GOT3 (cell line): ENCODE data around the gene TENM4.

Source experiments
- DNase-seq: peaks from one replicate; lab custom pipeline; 2025; ENCODE audit warnings: mixed read lengths; lab: John Stamatoyannopoulos, UW

The TENM4 gene

GRCh38 chr11:79418241-79418640 lies 22.6 kb downstream of the TENM4 start:
- no peak for DNase-seq

- DNase-seq = no peak
Measured at GRCh38 chr11:79417069-79417920, 23.5 kb downstream of the TENM4 start.

- DNase-seq = no peak
Measured at GRCh38 chr11:79415912-79416311, 24.9 kb downstream of the TENM4 start.

DNA sequence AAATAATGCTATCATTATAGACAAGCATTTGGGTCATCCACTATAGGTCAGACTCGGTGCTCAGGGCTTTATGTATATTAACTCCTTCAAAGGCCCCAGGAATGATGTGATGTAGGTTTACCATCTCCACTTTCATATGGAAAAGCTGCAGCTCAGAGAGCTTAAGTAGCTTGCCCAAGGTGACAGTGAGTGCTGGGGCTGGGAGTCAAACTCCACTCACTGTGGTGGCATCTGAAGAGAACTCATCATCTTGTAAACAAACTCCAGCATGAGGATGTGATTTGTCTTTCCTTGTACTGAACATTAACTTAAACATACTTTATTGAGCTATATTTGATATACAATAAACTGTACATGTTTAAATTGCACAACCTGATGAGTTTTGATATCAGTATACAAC lies 25.4 kb downstream of the TENM4 start:
- no peak for DNase-seq

DNA sequence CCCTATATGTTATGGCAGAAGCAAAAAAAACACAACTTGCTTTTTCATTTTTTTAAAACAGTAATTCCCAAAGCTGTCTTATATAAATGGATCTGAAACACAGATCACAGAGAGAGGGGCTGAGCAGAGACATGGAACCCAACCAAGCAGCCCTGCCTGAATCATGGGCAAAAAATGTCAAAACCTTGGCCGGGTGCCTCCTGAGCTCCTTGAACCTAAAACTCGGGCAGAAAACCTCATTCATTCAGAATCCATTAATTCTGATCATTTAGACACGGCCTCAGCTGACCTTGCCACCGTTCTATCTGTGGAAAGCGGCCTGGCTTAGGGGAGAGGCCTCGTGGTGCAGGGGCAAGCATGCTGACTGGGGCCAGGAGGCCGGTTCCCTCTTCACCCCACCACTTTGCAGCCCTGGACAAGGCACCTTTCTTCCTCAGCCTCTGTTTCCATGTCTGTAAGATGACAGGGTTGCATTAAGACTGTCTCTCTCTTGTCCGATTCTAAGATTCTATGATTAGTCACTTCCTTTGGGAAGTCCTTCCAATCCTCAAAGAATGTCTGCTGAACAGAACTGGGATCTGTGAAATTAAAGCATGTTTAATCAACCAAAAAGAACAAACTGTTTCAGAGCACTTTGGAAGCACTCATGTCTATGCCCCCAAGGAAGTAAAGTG lies 26.0 kb downstream of the TENM4 start:
- no peak for DNase-seq

GRCh38 chr11:79414041-79414440 lies 26.8 kb downstream of the TENM4 start:
- no peak for DNase-seq

DNA sequence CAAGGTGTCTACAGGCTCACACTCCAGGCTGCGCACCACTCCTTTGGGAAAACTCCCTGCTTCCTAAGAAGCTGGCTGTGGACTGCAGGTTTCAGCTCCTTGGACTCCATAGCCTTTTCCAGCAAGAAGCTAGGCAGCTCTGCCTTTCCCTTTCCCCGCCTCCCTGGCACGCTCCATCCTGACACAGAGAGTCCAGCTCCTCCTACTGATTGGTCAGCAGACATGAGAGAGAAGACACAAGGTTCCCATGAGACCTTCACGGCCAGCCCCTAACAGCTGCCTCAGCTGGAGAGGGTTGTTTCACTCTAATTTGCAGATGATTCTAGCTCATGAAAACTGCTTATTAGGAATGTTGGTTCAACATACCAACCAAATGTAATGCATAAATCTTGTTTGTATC lies 27.6 kb downstream of the TENM4 start:
- DNase-seq = no peak

- no peak for DNase-seq
Measured at GRCh38 chr11:79412761-79413160, 28.1 kb downstream of the TENM4 start.

GRCh38 chr11:79409330-79409729 lies 31.5 kb downstream of the TENM4 start:
- no peak for DNase-seq

DNA sequence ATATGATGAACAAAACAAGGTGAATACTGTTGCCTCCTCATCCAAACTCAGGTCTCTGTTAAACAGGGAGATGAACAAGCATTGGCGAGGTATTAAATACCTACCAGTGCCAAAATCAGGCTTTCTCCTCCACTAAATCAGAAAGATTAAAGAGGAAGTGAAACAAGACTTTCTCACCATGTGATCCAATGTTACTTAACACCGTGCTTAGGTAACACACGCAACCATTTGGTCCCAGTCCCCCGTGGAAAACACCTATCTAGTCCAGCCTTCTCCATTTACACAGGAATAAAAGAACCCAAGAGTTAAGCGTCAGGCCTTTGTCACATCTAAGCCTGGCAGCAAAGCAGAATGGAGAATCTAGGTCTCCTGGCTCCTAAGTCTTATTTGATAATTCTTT lies 34.5 kb downstream of the TENM4 start:
- no peak for DNase-seq

GRCh38 chr11:79404806-79405205 lies 36.0 kb downstream of the TENM4 start:
- no peak for DNase-seq

- no peak for DNase-seq
Measured at GRCh38 chr11:79404325-79404724, 36.5 kb downstream of the TENM4 start.

DNA sequence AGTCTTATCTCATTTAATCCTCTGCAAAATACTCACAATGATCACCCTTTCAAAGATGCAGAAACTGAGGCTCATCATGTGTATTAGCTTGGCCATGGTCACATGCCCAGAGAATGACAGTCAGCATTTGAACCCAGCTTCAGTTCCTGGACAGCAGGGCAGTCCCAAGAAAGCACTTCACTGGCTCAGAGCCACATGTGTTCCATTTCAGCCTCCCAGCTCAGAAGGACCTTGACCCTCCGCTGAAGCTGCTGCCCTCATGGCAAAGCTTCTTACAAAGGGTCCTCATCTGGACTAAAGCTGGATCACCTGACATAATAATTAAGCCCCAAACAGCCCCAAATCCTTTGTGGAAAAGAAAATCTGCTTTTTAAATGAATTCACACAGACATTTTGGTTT lies 37.0 kb downstream of the TENM4 start:
- DNase-seq = no peak

GRCh38 chr11:79402912-79403311 lies 37.9 kb downstream of the TENM4 start:
- no peak for DNase-seq

- no peak for DNase-seq
Measured at GRCh38 chr11:79400717-79401330, 40.0 kb downstream of the TENM4 start.

DNA sequence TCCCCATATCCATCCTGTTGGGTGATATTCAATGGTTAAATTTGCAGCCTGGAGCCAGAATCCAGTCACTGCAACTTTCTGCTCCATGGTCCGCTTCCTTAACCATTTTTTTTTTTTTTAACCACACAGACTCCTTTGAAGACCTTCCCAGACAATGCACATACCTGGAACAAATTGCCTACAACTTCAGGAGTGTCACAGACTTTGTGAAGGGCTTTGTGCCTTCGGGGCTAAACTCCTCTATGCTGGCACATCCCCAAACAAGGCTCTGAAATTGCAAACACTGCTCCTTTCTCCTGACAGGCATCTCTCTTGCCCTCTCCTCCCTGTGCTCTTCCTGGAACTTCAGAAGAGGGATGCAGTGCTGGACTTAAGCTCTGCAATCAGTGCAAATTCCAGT lies 40.6 kb downstream of the TENM4 start:
- no peak for DNase-seq

GRCh38 chr11:79397252-79397651 lies 43.6 kb downstream of the TENM4 start:
- DNase-seq = no peak

DNA sequence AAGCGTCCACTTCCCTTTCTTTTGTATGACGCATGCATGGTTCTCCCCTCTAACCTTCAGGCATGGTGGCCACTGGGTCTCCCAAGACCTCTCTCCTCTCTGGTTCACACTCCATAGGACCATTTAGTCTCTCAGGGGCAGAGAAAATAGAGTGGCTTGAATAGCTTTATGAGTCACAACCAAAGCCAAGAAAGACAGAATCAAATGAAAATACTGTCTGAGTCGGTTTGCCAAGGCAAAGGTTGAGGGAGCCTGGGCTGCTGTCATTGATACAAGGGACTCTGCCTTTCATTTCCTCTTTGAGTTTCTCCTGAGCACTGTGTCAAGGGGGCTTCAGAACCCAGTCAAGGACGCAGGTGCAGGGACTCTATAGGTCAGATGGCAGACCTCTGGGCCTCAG lies 44.2 kb downstream of the TENM4 start:
- DNase-seq = no peak

GRCh38 chr11:79396001-79396400 lies 44.8 kb downstream of the TENM4 start:
- DNase-seq = no peak

DNA sequence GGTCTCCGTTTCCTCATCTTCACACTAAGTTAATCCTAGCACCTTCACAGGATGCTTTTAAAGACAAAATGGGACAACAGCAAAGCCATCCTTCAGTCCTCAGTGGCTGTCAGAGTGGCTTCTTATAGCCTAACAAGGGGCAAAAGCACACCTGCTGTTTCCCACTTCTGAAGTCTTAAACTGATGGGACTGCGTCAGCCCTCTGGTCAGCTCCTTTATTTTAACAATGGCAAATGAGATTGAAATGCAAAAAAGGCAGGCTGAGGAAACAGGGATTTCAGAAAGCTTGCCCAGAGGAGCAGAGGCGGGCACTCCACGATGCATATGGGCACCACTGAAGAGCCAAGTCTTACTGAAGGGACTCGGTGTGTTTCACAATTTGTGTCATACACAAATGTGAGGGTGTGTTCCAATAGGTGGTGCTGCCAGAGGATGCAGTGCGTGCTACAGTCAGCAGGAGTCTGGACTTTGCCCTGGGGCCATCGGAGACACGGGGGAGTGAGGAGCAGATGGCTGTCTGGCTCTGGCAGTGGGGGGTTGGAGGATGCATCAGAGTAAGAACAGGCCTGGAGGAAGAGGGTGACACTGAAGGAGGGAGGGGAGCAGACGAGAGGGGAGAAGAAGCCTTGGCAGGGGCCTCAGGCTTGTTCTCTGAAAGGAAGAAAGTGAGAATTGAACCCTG lies 47.3 kb downstream of the TENM4 start:
- no peak for DNase-seq

DNA sequence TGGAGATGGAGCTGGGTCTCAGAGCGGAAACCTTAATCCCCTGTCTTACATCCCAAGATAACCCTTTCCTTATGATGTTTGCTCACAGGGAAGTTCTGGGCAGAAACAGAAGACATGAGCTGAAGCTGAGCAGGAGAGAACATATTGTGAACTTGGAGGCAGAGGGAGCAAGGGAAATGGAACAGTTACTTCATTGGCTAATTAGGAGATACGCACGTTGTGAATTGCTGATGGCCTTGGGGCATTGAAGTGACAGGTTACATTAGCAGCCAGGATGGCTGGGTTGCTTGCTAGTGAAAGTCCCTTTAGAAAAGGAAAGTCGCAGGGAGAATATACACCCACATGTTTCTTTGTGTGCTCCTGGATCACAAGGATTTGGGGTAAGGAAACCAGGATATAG lies 48.7 kb downstream of the TENM4 start:
- no peak for DNase-seq

GRCh38 chr11:79390923-79391322 lies 49.9 kb downstream of the TENM4 start:
- DNase-seq = no peak

DNA sequence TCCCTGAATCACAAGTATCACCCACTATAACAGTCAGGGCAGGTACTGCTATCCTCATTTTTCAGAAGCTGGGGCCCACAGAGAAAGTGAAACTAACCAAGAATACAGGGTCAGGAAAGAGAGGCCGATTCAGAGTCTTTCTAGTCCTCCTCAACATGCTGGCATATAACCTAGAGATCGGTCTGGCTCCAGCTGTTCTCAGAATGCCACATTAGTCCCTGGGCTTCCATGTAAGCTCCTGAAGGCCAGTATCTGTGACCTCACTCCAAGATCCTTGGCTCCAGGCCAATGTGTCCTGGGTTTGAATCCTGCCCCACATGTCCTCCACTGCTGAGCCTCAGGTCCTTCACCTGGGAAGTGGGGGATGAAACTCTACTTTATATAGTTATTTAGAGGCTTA lies 50.4 kb downstream of the TENM4 start:
- no peak for DNase-seq
